ENCODE results near the gene ZBTB34.

- TF ChIP-seq POLR2A (IDR thresholded peaks at IDR 0.05): no peak
- no peak for TF ChIP-seq CTCF (IDR thresholded peaks at IDR 0.05)
- no peak for TF ChIP-seq EP300 (IDR thresholded peaks at IDR 0.05)
These were observed 1.3 kb upstream of the ZBTB34 start for GRCh38 chr9:126859111-126859510.
